LNCaP clone FGC (cell line): ENCODE results near the gene SELENOI.

ENCODE experiments used
- DNase-seq: peaks from one replicate; pipeline ENCODE4 v3.0.0-alpha.2; 2011; ENCODE audit warnings: low read depth
- H3K4me3 ChIP-seq: 2 replicates; pipeline ENCODE4 v1.5.1; 2011; ENCODE audit warnings: mild to moderate bottlenecking, low read depth, low read length, control low read depth
- CTCF ChIP-seq: IDR thresholded peaks from 2 replicates; pipeline ENCODE4 v1.5.1; 2012; ENCODE audit warnings: mild to moderate bottlenecking; ENCODE audit not compliant: control insufficient read depth, insufficient read depth; ENCODE audit errors: extremely low read depth

SELENOI gene

DNA sequence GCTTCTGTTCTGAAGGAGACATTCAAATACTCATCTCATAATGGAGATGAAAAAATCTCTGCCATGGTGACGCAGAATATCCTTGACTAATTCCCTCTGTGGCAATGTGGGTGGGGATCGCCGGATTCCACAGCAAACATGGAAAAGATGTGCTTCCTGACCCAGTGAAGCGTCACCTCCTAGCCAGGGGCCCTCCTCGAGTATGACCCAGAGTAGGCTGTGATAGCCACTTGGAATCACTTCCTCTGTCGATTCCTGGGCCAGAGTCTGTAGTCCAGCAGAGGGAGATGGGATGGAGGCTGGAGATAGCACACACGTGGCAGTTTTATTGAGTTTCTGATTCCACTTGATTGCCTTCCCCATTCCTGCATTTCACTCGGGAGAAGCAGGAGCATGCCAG lies 92.6 kb downstream of the SELENOI start:
- H3K4me3 ChIP-seq = no peak overlapping the region
- no peak for TF ChIP-seq CTCF
- DNase-seq = no peak

DNA sequence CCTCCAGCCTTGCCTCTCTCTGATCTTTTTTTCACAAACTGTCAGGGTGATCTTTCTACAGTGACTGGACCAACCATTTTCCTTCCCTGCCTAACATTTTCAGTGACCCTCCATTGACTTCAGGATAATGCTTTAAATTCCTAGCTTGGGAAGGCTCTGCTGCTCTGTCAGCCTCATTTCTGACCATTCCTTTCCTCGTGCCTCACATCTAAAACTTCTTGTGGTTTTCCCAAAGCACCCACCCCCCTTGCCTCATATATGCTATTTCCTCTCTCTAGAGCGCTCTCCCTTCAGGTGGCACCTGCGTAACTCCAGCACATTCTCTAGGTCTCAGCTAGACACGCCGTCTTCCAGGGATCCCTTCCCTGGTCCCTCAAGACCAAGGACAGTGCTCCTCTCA lies 93.0 kb downstream of the SELENOI start:
- no peak for DNase-seq
- TF ChIP-seq CTCF = no peak
- H3K4me3 ChIP-seq = no peak overlapping the region

- no peak for DNase-seq
- TF ChIP-seq CTCF = no peak
Measured at GRCh38 chr2:26442301-26442700, 96.4 kb downstream of the SELENOI start.

DNA sequence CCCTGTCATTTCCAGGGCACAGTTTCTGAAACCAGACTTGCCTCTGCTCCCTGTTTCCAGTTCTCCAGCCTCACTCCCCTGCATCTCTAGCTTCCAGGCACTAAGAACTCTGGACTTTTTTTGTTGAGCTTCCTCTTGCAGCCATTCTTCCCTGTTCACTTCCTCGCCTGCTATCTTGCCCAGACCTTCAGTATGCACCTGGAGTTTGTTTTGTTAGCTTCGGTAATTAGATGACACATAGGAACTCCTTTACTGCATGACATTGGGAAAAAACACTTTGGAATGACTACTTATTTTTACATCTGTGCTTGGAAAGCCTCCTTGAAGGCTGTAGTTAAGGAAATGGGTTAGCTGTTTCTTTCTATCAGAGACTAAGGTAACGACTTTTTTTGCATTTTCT lies 96.8 kb downstream of the SELENOI start:
- DNase-seq = no peak
- no peak overlapping the region for H3K4me3 ChIP-seq
- no peak for TF ChIP-seq CTCF

More at GRCh38 chr2:26442301-26442700, 96.4 kb downstream of the SELENOI start:
- H3K4me3 ChIP-seq = no peak overlapping the region

GRCh38 chr2:26444236-26444635 lies 98.3 kb downstream of the SELENOI start:
- no peak for DNase-seq
- TF ChIP-seq CTCF = no peak
- no peak overlapping the region for H3K4me3 ChIP-seq
